Cardiac fibroblast (primary cell): Measurements from ENCODE around the gene HIVEP3.

Source experiments
- DNase-seq, 2 donors: peaks; one replicate each; pipeline versions ENCODE4 v3.0.0 to v3.0.0-alpha.2; 2010; ENCODE audit warnings: low read depth in 2 of 2
- H3K4me3 ChIP-seq, 2 donors: replicated peaks in 1 of 2; 1 replicate in 1 of 2; 2 replicates in 1 of 2; pipeline ENCODE4 v1.5.1; 2011; ENCODE audit warnings: low read depth in 2 of 2, low read length in 2 of 2, mild to moderate bottlenecking in 2 of 2, moderate library complexity in 1 of 2
- CTCF ChIP-seq: IDR thresholded peaks from one replicate; pipeline ENCODE4 v1.5.1; 2011; ENCODE audit warnings: low read depth, mild to moderate bottlenecking, low read length, inconsistent platforms

The HIVEP3 gene

GRCh38 chr1:41905093-41905675 is 13.5 kb downstream of the HIVEP3 start:
- DNase-seq = no peak
- TF ChIP-seq CTCF = no peak
- no peak overlapping the region for H3K4me3 ChIP-seq

- DNase-seq = no peak
- no peak overlapping the region for H3K4me3 ChIP-seq
- TF ChIP-seq CTCF = no peak
Observed at GRCh38 chr1:41902664-41903063, 16.1 kb downstream of the HIVEP3 start.

GRCh38 chr1:41902159-41902577 is 16.6 kb downstream of the HIVEP3 start:
- TF ChIP-seq CTCF = no peak
- peak; percentile 79 to 90 for DNase-seq
- no peak overlapping the region for H3K4me3 ChIP-seq

- TF ChIP-seq CTCF = no peak
- no peak overlapping the region for H3K4me3 ChIP-seq
- no peak for DNase-seq
Observed at GRCh38 chr1:41901551-41901950, 17.2 kb downstream of the HIVEP3 start.

- TF ChIP-seq CTCF = no peak
- no peak overlapping the region for H3K4me3 ChIP-seq
- DNase-seq = peak; percentile 64 to 65
Observed at GRCh38 chr1:41900603-41901444, 17.9 kb downstream of the HIVEP3 start.

GRCh38 chr1:41898191-41898713 is 20.5 kb downstream of the HIVEP3 start:
- no peak for TF ChIP-seq CTCF
- DNase-seq = peak; percentile 84 to 88
- no peak overlapping the region for H3K4me3 ChIP-seq
